ENCODE measurements around the gene FOXP1. TPM values are rescaled to one million over a fixed set of nuclear protein-coding genes. Genes with fewer than 3 reads are reported as not detected.

Gene FOXP1
- total and polyA plus RNA-seq, 2 of the 8 experiments (the other 6 are each of a cell fraction or from before 2014, with no cell fraction given), result 13.9 to 25.4 TPM

GRCh38 chr3:71035886-71036285, 547.6 kb downstream of the FOXP1 start:
- H3K4me1 ChIP-seq (replicated peaks in 1 of 4; ENCODE audit: control insufficient read depth in 3 of 4, insufficient read depth in 4 of 4, low read length in 3 of 4), result peaks cover 1 to 9% (median 6%) of the 10 kb centered on the region in 4 experiments; a peak in 5 of 7 replicates
- H4K20me1 ChIP-seq (replicated peaks in 1 of 2; ENCODE audit: control insufficient read depth in 1 of 2, insufficient read depth in 2 of 2, low read length in 2 of 2), result peaks cover 0 to 4% of the 10 kb centered on the region in 2 experiments
- no peaks in the 10 kb centered on the region for H3K23me2 ChIP-seq (ENCODE audit: low read depth, low read length)
- no peak overlapping the region for H3K14ac ChIP-seq (ENCODE audit: insufficient read length)
- no peak overlapping the region for H2BK12ac ChIP-seq (ENCODE audit: low read depth, low read length)
- H3K79me1 ChIP-seq (ENCODE audit: low read depth, low read length), result no peaks in the 10 kb centered on the region
- peaks cover 0 to 12% (median 4%) of the 10 kb centered on the region in 4 experiments; a peak in 6 of 8 replicates for H3K36me3 ChIP-seq (ENCODE audit: control insufficient read depth in 2 of 4, insufficient read depth in 4 of 4, low read length in 3 of 4)
- no peaks in the 10 kb centered on the region; a peak in 1 of 7 replicates for H3K27me3 ChIP-seq (replicated peaks in 1 of 4; ENCODE audit: control insufficient read depth in 3 of 4, extremely low read depth in 1 of 4, insufficient read depth in 3 of 4, low read length in 3 of 4)
- H2BK15ac ChIP-seq (ENCODE audit: low read length), result no peak overlapping the region
- WGBS, 2 experiments (ENCODE audit: extremely low coverage in 1 of 2, insufficient coverage in 1 of 2, insufficient read length in 1 of 2, insufficient replicate concordance in 2 of 2, low coverage in 1 of 2, low lambda C conversion rate in 2 of 2, missing lambda C conversion rate in 1 of 2), result 82% methylated on average over 5 of the region's 5 CpGs; no CpG with 5 or more reads in 1 of the 2 experiments
- H2BK120ac ChIP-seq (replicated peaks; ENCODE audit: low read depth, low read length), result no peak overlapping the region
- H3K9ac ChIP-seq (replicated peaks in 1 of 4; ENCODE audit: extremely low read depth in 1 of 4, low read depth in 3 of 4, low read length in 3 of 4), result no peak overlapping the region
- H2AFZ ChIP-seq (ENCODE audit: low read length), result no peak overlapping the region
- H4K91ac ChIP-seq (replicated peaks; ENCODE audit: insufficient read length, low read length), result no peak overlapping the region
- POLR2A ChIA-PET (ENCODE audit: partially characterized antibody), result no interaction called here
- no peak overlapping the region for H3K4me3 ChIP-seq (ENCODE audit: extremely low read depth in 1 of 4, insufficient read depth in 2 of 4, low read depth in 3 of 4, low read length in 4 of 4)
- H3K4me2 ChIP-seq (ENCODE audit: insufficient read depth in 1 of 2, low read depth in 2 of 2, low read length in 2 of 2), result no peak overlapping the region
- H3K4ac ChIP-seq (replicated peaks; ENCODE audit: insufficient read length, low read depth, low read length), result no peak overlapping the region
- no peak overlapping the region for H3K23ac ChIP-seq (ENCODE audit: insufficient read length)
- no peaks in the 10 kb centered on the region for H3K79me2 ChIP-seq (ENCODE audit: control insufficient read depth in 1 of 2, insufficient read depth in 2 of 2, low read length in 2 of 2)
- no peak overlapping the region for H2BK5ac ChIP-seq (ENCODE audit: low read depth, low read length)
- CTCF ChIA-PET (ENCODE audit: partially characterized antibody), result interaction anchor here (0.7 to 1.0 kb wide), 2 partner anchors 11 to 33 kb away, joined by 3 read pairs; no protein-coding TSS in a partner anchor
- no peak overlapping the region for H3K27ac ChIP-seq (ENCODE audit: low read depth, low read length)
- no peak overlapping the region for H3K18ac ChIP-seq (ENCODE audit: extremely low read depth, low read length)
- no peaks in the 10 kb centered on the region for H3K9me3 ChIP-seq (ENCODE audit: insufficient read depth in 2 of 2, low read depth in 1 of 2, low read length in 1 of 2)
- H4K8ac ChIP-seq (ENCODE audit: extremely low read depth, insufficient read depth, low read length), result no peak overlapping the region
- no peak overlapping the region for H2AK5ac ChIP-seq (ENCODE audit: low read depth, low read length)
- H3K56ac ChIP-seq (replicated peaks; ENCODE audit: insufficient read length, low read depth, low read length), result no peak overlapping the region
- FAIRE-seq, result no peak
- H2BK20ac ChIP-seq (ENCODE audit: low read length), result no peak overlapping the region
- H4K5ac ChIP-seq (ENCODE audit: insufficient read length, low read depth, low read length), result no peak overlapping the region
- no peak for DNase-seq (ENCODE audit: low read depth in 1 of 2, low spot score in 2 of 2)
- TF ChIP-seq CBX5 (IDR thresholded peaks at IDR 0.05; ENCODE audit: low read depth, low read length) (no peak), BRCA1 (IDR thresholded peaks at IDR 0.05; ENCODE audit: low read depth, low read length) (no peak), KDM1A (IDR thresholded peaks at IDR 0.05; ENCODE audit: borderline replicate concordance, low read length) (no peak), PHF8 (conservative IDR thresholded peaks at IDR 0.05; ENCODE audit: low read depth, low read length) (no peak), GABPA (IDR thresholded peaks at IDR 0.05; ENCODE audit: borderline replicate concordance, insufficient read depth, low read length) (no peak), CHD2 (IDR thresholded peaks at IDR 0.05; ENCODE audit: low read length) (no peak), POLR2A (IDR thresholded peaks at IDR 0.05; ENCODE audit: control extremely low read depth in 1 of 2, low read depth in 2 of 2, low read length in 2 of 2) (no peak), BACH1 (IDR thresholded peaks at IDR 0.05; ENCODE audit: low read length) (no peak), FOSL1 (IDR thresholded peaks at IDR 0.05; ENCODE audit: insufficient read depth, low read depth, low read length) (no peak), E2F6 (IDR thresholded peaks at IDR 0.05) (no peak), JUND (IDR thresholded peaks at IDR 0.05; ENCODE audit: low read length) (no peak), KDM4A (IDR thresholded peaks at IDR 0.05; ENCODE audit: low read depth, low read length, severe bottlenecking) (no peak), RNF2 (IDR thresholded peaks at IDR 0.05; ENCODE audit: borderline replicate concordance, low read depth, low read length, missing control alignments, poor library complexity, severe bottlenecking) (no peak), TBP (IDR thresholded peaks at IDR 0.05; ENCODE audit: low read depth, low read length) (no peak)

All from H1 (cell line).